ENCODE results near the gene LEKR1.

The LEKR1 gene

GRCh38 chr3:157086060-157086750 is 260.1 kb downstream of the LEKR1 start:
- H3K4me3 ChIP-seq: peak overlapping the region; percentile 61
- DNase-seq (ENCODE audit: low read depth, low spot score): peak; percentile 77
- peak overlapping the region; percentile 16 for H3K9ac ChIP-seq (ENCODE audit: insufficient read length)
- H3K9me3 ChIP-seq (ENCODE audit: low read depth, low read length): no peaks in the 10 kb centered on the region
- TF ChIP-seq FOXP2 (optimal IDR thresholded peaks at IDR 0.05; ENCODE audit: control extremely low read depth, extremely low read length, insufficient read depth): no peak
- TF ChIP-seq POLR2AphosphoS5 (IDR thresholded peaks at IDR 0.05; ENCODE audit: borderline replicate concordance, low read depth, low read length): peak; percentile 41; the same call in 1 of the 2 replicates
- TF ChIP-seq EZH2 (IDR thresholded peaks at IDR 0.05): no peak
- H3K36me3 ChIP-seq (ENCODE audit: insufficient read depth, low read length): no peaks in the 10 kb centered on the region
- peak overlapping the region; percentile 88 for H3K27ac ChIP-seq

GRCh38 chr3:157086775-157087174 is 260.6 kb downstream of the LEKR1 start:
- Histone ChIP-seq H3K36me3 (ENCODE audit: insufficient read depth, low read length) (no peaks in the 10 kb centered on the region), H3K9me3 (ENCODE audit: low read depth, low read length) (no peaks in the 10 kb centered on the region), H3K4me3 (peak overlapping the region; percentile 61), H3K27ac (peak overlapping the region; percentile 88), H3K9ac (ENCODE audit: insufficient read length) (peak overlapping the region; percentile 16)
- TF ChIP-seq FOXP2 (optimal IDR thresholded peaks at IDR 0.05; ENCODE audit: control extremely low read depth, extremely low read length, insufficient read depth) (no peak), POLR2AphosphoS5 (IDR thresholded peaks at IDR 0.05; ENCODE audit: borderline replicate concordance, low read depth, low read length) (no peak), EZH2 (IDR thresholded peaks at IDR 0.05) (no peak)
- no peak for DNase-seq (ENCODE audit: low read depth, low spot score)

GRCh38 chr3:157087373-157087772 is 261.2 kb downstream of the LEKR1 start:
- TF ChIP-seq POLR2AphosphoS5 (IDR thresholded peaks at IDR 0.05; ENCODE audit: borderline replicate concordance, low read depth, low read length) (no peak), FOXP2 (optimal IDR thresholded peaks at IDR 0.05; ENCODE audit: control extremely low read depth, extremely low read length, insufficient read depth) (no peak), EZH2 (IDR thresholded peaks at IDR 0.05) (no peak)
- DNase-seq (ENCODE audit: low read depth, low spot score): no peak
- Histone ChIP-seq H3K9me3 (ENCODE audit: low read depth, low read length) (no peaks in the 10 kb centered on the region), H3K27ac (peak overlapping the region; percentile 88), H3K9ac (ENCODE audit: insufficient read length) (no peak overlapping the region), H3K4me3 (no peak overlapping the region), H3K36me3 (ENCODE audit: insufficient read depth, low read length) (no peaks in the 10 kb centered on the region)

GRCh38 chr3:157087780-157088600 is 261.8 kb downstream of the LEKR1 start:
- Histone ChIP-seq H3K27ac (peak overlapping the region; percentile 88), H3K9me3 (ENCODE audit: low read depth, low read length) (no peaks in the 10 kb centered on the region), H3K36me3 (ENCODE audit: insufficient read depth, low read length) (no peaks in the 10 kb centered on the region), H3K9ac (ENCODE audit: insufficient read length) (peak overlapping the region; percentile 77), H3K4me3 (peak overlapping the region; percentile 81)
- TF ChIP-seq POLR2AphosphoS5 (IDR thresholded peaks at IDR 0.05; ENCODE audit: borderline replicate concordance, low read depth, low read length): no peak
- TF ChIP-seq FOXP2 (optimal IDR thresholded peaks at IDR 0.05; ENCODE audit: control extremely low read depth, extremely low read length, insufficient read depth): no peak
- TF ChIP-seq EZH2 (IDR thresholded peaks at IDR 0.05): no peak
- DNase-seq (ENCODE audit: low read depth, low spot score): no peak

- no peaks in the 10 kb centered on the region for H3K36me3 ChIP-seq (ENCODE audit: insufficient read depth, low read length)
- peak overlapping the region; percentile 88 for H3K27ac ChIP-seq
- peak overlapping the region; percentile 81 for H3K4me3 ChIP-seq
- H3K9ac ChIP-seq (ENCODE audit: insufficient read length): peak overlapping the region; percentile 77
- no peaks in the 10 kb centered on the region for H3K9me3 ChIP-seq (ENCODE audit: low read depth, low read length)
- TF ChIP-seq FOXP2 (optimal IDR thresholded peaks at IDR 0.05; ENCODE audit: control extremely low read depth, extremely low read length, insufficient read depth) (no peak), POLR2AphosphoS5 (IDR thresholded peaks at IDR 0.05; ENCODE audit: borderline replicate concordance, low read depth, low read length) (peak; percentile 83), EZH2 (IDR thresholded peaks at IDR 0.05) (no peak)
- no peak for DNase-seq (ENCODE audit: low read depth, low spot score)
Observed at GRCh38 chr3:157088601-157089454, 262.7 kb downstream of the LEKR1 start.

- no peak for DNase-seq (ENCODE audit: low read depth, low spot score)
- Histone ChIP-seq H3K9me3 (ENCODE audit: low read depth, low read length) (no peaks in the 10 kb centered on the region), H3K36me3 (ENCODE audit: insufficient read depth, low read length) (no peaks in the 10 kb centered on the region), H3K9ac (ENCODE audit: insufficient read length) (no peak overlapping the region), H3K27ac (no peak overlapping the region), H3K4me3 (peak overlapping the region; percentile 81)
- TF ChIP-seq POLR2AphosphoS5 (IDR thresholded peaks at IDR 0.05; ENCODE audit: borderline replicate concordance, low read depth, low read length): no peak
- no peak for TF ChIP-seq EZH2 (IDR thresholded peaks at IDR 0.05)
- no peak for TF ChIP-seq FOXP2 (optimal IDR thresholded peaks at IDR 0.05; ENCODE audit: control extremely low read depth, extremely low read length, insufficient read depth)
Observed at GRCh38 chr3:157089455-157090221, 263.5 kb downstream of the LEKR1 start.

- DNase-seq (ENCODE audit: low read depth, low spot score): no peak
Observed at GRCh38 chr3:157091083-157091833, 265.1 kb downstream of the LEKR1 start.

More at GRCh38 chr3:157091083-157091833, 265.1 kb downstream of the LEKR1 start:
- TF ChIP-seq FOXP2 (optimal IDR thresholded peaks at IDR 0.05; ENCODE audit: control extremely low read depth, extremely low read length, insufficient read depth): no peak
- Histone ChIP-seq H3K4me3 (no peak overlapping the region), H3K36me3 (ENCODE audit: insufficient read depth, low read length) (no peaks in the 10 kb centered on the region), H3K27ac (no peak overlapping the region), H3K9ac (ENCODE audit: insufficient read length) (no peak overlapping the region), H3K9me3 (ENCODE audit: low read depth, low read length) (no peaks in the 10 kb centered on the region)

All from SK-N-MC (cell line).